GM19193 (cell line): ENCODE measurements around the gene TRIM62.

Source experiments
- POLR2A ChIP-seq: IDR thresholded peaks from 4 replicates; pipeline ENCODE4 v1.6.1; 2011; ENCODE audit not compliant: insufficient read depth, insufficient read length; ENCODE audit errors: extremely low read depth

The TRIM62 gene

DNA sequence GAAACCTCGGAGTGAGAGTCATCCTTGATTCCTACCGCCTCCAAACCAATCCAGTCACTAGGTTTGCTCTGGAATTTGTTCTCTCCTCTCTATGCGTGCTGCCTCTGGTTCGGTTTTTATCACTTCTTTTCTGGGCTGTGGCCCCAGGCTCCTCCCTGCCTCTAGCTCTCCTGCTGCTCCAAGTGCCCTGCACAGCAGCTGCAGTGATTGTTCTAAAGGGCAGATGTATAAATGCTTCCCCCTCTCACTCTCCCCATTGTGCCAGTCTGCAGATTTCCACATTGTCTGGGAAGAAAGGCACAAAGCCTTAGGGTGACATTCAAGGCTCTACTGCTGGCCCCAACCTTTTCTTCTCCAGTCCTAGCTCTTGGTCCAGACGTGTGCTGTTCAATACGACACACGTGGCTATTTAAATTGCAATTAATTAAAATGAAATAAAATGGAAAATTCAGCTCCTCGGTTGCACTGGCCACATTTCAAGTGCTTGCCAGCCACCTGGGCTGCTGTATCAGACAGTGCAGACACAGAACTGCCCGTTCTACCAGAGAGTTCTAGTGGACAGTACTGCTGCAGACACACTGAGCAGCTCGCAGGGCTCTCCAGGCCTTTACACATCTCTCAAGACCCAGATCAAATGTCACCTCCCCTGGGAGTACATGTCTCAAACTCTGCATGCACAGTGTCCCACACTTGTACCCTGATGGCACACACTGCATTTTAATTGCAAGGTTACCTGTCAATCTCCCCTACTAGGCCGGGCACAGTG lies 12.4 kb downstream of the TRIM62 start:
- TF ChIP-seq POLR2A = no peak

DNA sequence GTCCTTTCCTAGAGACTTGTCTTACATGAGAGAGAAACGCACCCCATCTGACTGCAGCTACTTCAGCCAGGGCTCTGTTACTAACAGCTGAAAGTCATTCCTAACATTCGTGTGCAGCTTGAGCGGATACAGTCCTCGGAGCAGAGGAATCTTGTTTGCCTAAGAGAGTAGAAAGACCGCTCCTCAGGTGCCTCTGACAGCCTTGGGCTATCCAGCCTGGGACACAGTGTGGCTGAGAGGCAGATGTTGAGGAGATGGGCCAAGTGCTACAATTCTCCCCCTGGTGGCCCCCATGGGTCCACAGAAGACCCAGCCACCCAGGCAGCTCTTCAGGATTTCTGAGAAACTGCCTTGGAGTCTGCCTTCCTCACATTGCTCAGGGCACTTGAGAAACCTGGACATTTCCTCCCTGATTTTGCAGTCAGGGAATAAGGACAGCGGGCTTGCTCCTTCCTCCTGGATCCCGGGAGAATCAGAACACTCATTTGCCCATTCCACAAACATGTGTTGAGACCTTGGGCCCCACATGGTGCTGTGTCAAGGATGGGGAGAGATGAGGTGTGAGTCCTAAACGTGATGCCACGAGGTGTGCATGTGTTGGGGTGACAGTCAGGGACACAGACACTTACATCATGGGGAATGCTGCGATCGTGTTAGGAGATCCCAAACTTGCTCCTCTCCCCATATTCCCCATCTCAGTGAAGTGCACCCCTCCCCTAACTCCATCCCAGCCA lies 13.1 kb downstream of the TRIM62 start:
- no peak for TF ChIP-seq POLR2A

DNA sequence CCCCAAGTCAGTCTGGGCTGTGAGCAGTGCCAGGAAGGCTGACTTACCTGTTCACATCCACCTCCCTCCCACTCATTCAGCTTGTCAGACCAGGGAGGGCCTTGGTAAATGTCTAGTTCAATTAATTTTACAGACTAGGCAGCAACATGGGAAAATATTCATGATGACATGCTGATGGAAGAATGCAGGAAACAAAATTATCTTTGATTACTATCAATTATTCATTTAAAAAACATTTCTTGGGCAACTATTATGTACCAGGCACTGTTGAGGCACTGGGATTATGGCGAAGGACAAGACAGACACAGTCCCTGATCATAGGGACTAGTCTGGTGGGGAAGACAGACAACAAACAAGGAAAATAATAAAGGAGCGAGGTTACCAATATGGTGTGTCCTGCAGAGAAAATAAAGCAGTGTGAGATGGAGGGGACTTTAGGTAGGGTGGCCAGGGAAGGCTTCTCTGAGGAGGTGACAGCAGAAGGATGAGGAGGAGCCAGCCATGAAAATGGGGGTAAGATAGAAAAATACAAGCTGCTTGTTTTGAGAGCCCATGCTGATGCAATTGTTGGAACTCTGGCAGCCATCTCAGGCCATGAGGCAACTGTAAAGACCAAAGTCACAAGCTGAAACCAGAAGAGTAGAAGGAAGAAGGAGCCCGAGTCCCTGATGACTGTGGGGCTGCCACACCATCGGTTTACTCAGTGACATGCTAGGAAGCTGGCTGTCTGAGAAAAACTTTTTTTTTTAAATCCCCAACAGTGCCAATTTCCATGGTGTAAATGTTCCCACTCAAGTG lies 14.0 kb downstream of the TRIM62 start:
- no peak for TF ChIP-seq POLR2A

DNA sequence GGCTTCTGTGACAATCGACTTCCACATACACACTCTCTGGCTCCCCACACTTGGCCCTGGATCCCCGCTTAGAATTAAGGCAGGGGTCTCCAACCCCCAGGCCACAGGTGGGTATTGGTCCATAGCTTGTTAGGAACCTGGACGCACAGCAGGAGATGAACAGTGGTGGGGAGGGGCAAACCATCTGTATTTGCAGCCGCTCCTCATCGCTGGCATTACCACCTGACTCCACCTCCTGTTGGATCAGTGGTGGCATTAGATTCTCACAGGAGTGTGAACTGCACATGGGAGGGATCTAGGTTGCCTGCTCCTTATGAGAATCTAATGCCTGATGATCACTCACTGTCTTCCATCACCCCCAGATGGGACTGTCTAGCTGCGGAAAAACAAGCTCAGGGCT lies 16.0 kb downstream of the TRIM62 start:
- TF ChIP-seq POLR2A = no peak

DNA sequence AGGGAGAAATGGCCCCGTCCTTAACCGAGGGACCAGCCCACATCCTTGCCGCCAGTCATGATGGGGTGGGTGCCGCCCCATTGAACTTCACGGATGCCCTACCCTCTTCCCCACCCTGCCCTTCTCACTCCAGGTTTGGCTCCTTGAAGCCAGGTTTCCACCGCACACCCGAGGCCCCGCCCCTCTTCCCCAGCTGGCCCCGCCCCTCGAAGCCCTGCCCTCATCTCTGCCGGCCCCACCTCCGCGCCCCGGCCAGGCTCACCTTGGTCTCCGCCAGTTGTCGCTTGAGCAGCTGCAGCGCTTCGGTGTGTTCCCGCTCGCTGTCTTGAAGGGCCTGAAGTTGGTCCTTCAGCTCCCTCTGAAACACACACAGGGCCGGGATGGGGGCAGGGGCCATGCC lies 16.6 kb downstream of the TRIM62 start:
- TF ChIP-seq POLR2A = no peak

DNA sequence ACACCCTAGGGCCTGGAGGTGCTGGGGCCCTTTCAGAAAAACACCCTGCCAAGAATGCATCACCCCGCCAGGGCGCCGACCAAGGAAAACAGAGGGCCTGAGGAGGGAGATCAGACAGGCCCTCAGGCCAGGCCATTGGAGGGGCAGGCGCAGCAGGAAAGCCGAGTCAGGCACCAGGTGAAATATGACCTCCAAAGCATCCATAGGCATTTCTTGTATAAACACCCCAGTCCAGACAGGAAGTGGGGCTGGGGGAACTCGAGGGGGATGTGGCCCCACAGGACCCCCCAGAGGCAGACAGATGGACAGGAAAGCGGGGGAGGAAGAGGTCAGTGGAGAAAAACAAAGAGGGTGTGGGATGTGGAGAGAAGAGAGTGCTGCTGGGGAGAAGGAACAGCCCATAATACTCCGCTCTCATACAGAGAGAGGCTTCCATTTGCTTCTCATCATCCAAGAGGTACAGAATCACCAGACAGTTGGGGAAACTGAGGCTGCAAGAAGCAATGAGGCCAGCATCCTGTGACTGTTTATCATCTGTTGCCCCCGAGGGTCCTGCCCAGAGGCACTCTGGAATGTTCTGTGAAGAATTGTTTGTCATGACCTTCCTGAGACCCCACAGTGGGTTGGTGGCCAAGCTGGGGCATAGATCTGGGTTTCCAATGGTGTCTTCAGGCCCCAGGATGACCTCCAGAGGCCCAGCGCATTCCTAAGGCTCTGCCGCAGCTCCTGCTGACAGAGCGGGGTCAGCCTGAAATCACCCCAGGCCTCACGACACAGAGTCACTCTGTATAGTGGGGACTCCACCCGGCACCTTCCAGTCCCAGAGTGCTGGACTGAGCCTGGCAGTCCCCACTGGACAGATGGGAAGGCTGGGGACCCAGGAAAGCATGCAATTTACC lies 18.0 kb downstream of the TRIM62 start:
- TF ChIP-seq POLR2A = no peak

DNA sequence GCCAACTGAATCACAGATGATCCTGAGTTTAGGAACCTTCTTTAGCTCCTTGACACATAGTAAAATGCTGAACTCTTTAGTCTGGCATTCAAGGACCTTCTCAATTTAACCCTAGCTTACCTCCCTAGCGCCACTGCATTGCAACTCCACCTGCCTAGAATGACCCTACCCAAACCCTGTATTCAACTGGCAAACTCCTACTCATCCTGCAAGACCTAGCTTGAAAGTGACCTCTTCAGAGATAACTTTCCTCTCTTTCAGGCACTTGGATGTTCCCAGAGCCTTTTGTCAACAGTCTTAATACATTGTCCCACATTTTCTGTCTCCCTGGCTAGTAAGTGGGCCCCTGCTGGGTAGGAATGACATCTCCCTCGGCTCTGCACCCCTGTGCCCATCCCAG lies 19.7 kb downstream of the TRIM62 start:
- no peak for TF ChIP-seq POLR2A

DNA sequence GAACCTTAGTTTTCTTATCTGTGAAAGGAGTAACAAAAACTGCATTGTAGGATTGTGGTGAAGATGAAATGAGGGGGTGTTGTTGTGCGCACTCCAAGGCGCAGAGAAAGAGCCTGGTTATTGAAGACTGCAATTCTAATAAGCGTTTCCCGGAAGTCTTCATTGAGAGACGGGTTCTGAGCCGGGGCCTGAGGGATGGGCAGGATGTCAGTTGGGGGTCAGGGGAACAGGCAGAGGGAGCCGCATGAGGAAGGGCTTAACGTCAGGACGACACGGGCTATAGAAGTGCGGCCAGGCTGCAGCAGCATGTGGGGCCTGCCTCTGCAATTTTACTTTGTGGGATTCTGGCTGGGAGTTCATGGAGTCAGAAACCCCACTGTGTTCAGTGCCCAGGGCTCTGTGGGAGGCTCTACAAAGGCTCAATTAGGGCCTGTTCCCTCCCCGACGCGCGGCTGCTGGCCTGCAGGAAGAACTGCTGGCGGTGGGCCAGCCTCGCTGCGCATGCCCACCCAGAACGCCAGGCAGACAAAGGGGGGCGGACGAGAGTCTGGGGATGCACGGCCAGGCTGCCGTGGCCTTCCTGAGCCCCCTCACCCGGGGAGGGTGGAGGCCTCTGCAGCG lies 20.7 kb downstream of the TRIM62 start:
- TF ChIP-seq POLR2A = no peak

DNA sequence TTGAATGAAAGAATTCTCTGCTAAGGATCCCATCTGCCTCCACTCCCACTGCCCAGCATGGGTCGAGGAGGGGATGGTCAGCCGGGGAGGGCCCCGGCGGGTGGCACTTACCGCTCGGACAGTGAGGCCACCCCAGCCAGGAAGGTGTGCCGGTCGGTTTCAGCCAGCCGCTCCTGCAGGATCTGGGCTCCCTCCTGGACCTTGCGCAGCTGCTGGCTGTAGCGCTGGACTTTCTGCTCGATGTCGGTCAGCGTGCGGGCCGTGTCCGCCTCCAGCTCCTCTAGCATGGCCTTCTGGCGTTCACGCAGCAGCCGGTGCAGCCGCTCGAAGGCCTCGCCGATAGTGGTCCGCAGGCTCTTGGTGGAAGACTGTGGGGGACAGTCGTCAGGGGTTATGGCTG lies 22.3 kb downstream of the TRIM62 start:
- TF ChIP-seq POLR2A = no peak

DNA sequence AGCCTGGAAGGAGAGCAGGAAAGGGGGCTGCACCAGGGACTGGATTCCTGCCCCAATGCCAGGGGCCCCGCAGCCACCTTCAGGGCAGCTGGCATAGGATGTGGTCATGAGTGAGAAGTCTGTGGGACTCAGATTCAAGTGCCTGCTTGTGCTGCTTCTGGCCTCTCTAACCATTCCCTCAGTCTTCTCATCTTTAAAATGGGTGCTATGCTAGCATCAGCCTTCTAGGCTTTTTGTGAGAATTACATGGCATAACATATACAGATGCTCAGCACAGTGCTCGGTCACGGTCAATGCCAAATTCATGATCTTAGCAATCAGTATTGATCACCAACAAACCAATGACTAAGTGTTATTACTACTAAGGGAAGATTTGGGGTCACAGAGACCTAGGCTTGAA lies 23.5 kb downstream of the TRIM62 start:
- TF ChIP-seq POLR2A = no peak

DNA sequence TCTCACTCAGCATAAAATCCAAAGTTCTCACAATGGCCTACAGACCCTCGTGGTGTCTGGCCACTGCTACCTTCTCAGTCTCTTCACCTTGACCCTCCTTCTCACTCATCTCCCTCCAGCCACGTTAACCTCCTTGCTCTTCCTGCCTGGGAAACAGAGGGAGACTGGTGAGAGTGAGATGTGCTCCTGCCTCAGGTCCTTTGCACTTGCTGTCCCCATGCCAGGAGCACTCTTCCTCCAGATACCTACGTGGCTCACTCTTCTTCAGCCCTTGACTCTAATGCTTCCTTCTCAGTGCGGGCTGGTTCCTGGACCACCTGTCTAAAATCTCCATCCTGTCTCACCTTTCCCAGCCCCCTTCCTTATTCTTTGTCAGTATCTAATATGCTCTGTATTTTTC lies 24.7 kb downstream of the TRIM62 start:
- no peak for TF ChIP-seq POLR2A

DNA sequence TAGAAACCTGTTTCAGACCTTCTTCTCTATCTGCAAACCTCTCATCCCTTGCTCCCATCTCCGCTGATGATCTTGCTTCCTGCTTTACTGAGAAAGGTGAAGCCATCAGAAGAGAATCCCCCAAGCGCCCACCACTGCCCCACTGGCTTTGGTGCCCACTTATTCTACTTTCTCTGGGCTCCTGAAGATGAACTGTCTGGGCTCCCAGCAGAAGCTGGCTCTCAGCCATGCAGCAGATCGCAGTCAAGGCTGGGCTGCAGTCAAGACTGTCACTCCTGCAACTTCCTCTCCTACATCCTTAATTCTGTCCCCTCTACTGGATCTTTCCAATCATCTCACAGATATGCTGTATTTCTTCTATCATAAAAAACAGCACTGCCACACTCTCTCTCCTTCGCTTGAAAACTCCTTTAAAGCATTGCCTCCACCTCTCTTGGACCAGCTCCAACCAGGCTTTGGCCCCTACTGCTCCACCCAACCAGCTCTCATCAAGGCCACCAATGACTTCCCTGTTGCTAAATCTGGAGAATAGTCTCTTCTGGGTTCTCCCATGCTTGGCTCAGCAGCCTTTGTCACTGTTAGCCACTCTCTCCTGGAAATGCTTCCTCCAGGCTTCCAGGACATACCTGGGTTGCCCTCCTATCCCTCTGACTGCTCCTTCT lies 25.8 kb downstream of the TRIM62 start:
- TF ChIP-seq POLR2A = no peak

DNA sequence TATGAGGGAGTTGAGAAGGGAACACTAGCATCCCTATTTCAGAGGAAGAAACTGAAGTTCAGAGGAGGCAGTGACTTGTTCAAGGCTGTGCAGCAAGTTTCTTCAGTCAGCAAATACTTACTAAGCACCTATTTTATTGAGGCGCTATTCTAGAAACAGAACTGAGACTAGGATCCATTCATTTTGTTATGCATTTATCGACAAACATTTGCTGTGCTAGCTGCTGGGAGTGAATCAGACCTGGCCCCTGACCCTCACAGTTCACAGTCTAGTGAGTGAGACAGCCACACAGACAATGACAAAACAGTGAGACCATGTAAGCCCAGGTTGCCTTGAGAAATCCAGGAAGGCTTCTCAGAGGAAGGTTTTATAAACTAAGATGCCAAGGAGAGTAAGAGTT lies 28.2 kb downstream of the TRIM62 start:
- TF ChIP-seq POLR2A = no peak

DNA sequence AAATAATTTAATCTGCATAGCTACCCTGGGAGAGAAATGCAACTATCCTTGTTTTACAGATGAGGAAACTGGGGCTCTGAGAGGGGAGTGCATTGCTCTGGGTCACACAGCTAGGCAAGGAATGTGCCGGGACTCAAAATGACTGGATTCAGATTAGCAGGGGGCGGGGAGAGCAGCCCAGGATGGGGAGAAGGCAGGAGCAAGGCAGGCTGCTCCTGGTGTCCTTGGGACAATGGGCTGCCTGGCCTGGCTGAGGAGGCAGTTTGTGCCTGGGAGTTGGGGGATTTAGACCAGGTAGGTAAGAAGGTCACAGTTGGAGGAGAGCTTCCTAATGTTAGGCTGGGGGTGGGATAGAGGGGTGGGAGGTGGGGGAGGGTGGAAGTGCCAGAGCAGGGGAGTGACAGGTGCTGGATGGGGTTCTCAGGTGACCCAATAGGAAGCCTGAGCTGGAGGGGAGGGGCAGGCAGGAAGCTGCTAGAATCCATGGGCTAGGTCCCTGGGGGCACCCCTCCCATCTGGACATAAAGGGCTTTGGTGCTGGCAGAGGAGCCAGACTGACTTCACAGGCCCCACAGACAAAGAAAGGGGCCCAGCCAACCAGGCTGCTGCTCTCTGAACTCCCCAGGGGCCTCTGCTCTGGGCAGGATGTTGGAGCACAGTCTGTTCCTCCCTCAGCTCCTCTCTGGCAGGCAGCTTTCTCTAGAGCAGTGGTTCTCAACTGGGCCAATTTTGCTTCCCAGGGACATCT lies 29.0 kb downstream of the TRIM62 start:
- no peak for TF ChIP-seq POLR2A

DNA sequence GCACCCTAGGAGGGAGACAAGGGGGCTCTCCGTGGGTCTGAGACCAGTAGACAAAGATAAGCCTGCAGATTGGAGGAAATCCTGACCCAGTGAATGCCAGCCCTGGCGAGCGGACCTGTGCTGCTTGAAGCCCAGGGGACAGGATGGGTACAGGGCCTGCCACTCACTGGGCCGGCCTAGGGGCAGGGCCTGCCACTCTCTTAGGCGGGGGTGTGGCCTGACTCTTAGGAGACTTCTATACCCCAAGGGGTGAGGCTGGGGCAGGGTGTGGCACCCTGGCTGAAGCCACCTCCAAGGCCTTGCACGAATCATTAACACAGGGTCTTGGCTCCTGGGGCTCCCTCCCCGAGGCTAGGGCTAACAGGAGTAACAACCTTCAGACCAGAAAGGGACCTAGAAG lies 30.7 kb downstream of the TRIM62 start:
- TF ChIP-seq POLR2A = no peak
